CD14-positive monocyte (primary cell): ENCODE data around the gene IKZF2. TPM values are rescaled to one million over a fixed set of nuclear protein-coding genes. Genes with fewer than 3 reads are reported as not detected.

ENCODE experiments used
- DNase-seq, 3 donors: peaks; one replicate each; pipeline ENCODE4 v3.0.0-alpha.2; 2011 to 2022
- H2AFZ ChIP-seq: 2 replicates; pipeline ENCODE4 v1.6.0; 2012; ENCODE audit warnings: mild to moderate bottlenecking, low read depth, low read length, inconsistent platforms; ENCODE audit not compliant: insufficient read depth, poor library complexity, severe bottlenecking
- H3K27ac ChIP-seq, 2 donors: 1 replicate in 1 of 2; 2 replicates in 1 of 2; pipeline ENCODE4 v1.5.1; 2012 to 2013; ENCODE audit warnings: low read length in 2 of 2, control low read depth in 1 of 2, inconsistent platforms in 1 of 2, low read depth in 1 of 2, mild to moderate bottlenecking in 1 of 2
- H3K27me3 ChIP-seq, 2 donors: one replicate each; pipeline versions ENCODE4 v1.6.0 to v1.6.1; 2011 to 2013; ENCODE audit warnings: low read length in 2 of 2; ENCODE audit not compliant: control insufficient read depth in 2 of 2, insufficient read depth in 2 of 2
- H3K36me3 ChIP-seq, 2 donors: replicated peaks in 1 of 2; 1 replicate in 1 of 2; 2 replicates in 1 of 2; pipeline versions ENCODE4 v1.5.1 to v1.6.1; 2012 to 2013; ENCODE audit warnings: low read length in 2 of 2, control low read depth in 1 of 2, inconsistent platforms in 1 of 2, mild to moderate bottlenecking in 1 of 2; ENCODE audit not compliant: insufficient read depth in 2 of 2, control insufficient read depth in 1 of 2
- H3K4me1 ChIP-seq, 2 donors: 1 replicate in 1 of 2; 2 replicates in 1 of 2; pipeline versions ENCODE4 v1.5.1 to v1.6.1; 2012 to 2013; ENCODE audit warnings: low read length in 2 of 2, control low read depth in 1 of 2, inconsistent platforms in 1 of 2, mild to moderate bottlenecking in 1 of 2, moderate library complexity in 1 of 2; ENCODE audit not compliant: insufficient read depth in 2 of 2, control insufficient read depth in 1 of 2
- H3K4me2 ChIP-seq: replicated peaks from 2 replicates; pipeline ENCODE3; 2012; ENCODE audit warnings: low read length, moderate library complexity, mild to moderate bottlenecking; ENCODE audit not compliant: poor library complexity, severe bottlenecking; ENCODE audit errors: extremely low read depth
- H3K4me3 ChIP-seq, 3 experiments: fragments of 200-600 bp in 1 of 3; sonication (generic) in 1 of 3; replicated peaks in 1 of 3; 1 replicate in 2 of 3; 2 replicates in 1 of 3; pipeline ENCODE4 v1.5.1; 2011 to 2013; ENCODE audit warnings: low read length in 3 of 3, mild to moderate bottlenecking in 3 of 3, control low read depth in 2 of 3, low read depth in 2 of 3, inconsistent platforms in 1 of 3, moderate library complexity in 1 of 3
- H3K79me2 ChIP-seq: 2 replicates; pipeline ENCODE4 v1.6.0; 2012; ENCODE audit warnings: mild to moderate bottlenecking, control low read depth, inconsistent platforms, low read length, moderate library complexity; ENCODE audit not compliant: insufficient read depth
- H3K9ac ChIP-seq: 2 replicates; pipeline ENCODE4 v1.6.0; 2017; ENCODE audit warnings: low read length, mild to moderate bottlenecking; ENCODE audit not compliant: insufficient read depth, poor library complexity, severe bottlenecking
- H3K9me3 ChIP-seq, 2 donors: replicated peaks in 1 of 2; 1 replicate in 1 of 2; 2 replicates in 1 of 2; pipeline versions ENCODE4 v1.5.1 to v1.6.1; 2012 to 2013; ENCODE audit warnings: low read length in 2 of 2, control low read depth in 1 of 2; ENCODE audit not compliant: control insufficient read depth in 1 of 2, insufficient read depth in 1 of 2
- H4K20me1 ChIP-seq: 2 replicates; pipeline ENCODE4 v1.6.0; 2012; ENCODE audit warnings: mild to moderate bottlenecking, low read length, control low read depth, moderate library complexity; ENCODE audit not compliant: insufficient read depth
- H3K27ac Mint-ChIP-seq, 7 donors: one replicate each; pipeline ENCODE4 v1.8.0; 2020; ENCODE audit warnings: mild to moderate bottlenecking in 7 of 7, mixed read lengths in 7 of 7, moderate library complexity in 6 of 7, inconsistent platforms in 2 of 7
- H3K27me3 Mint-ChIP-seq, 3 donors: one replicate each; pipeline ENCODE4 v1.8.0; 2021 to 2022; ENCODE audit warnings: low read depth in 3 of 3, mild to moderate bottlenecking in 3 of 3, mixed read lengths in 3 of 3, moderate library complexity in 3 of 3, inconsistent platforms in 1 of 3
- H3K36me3 Mint-ChIP-seq, 2 donors: one replicate each; pipeline ENCODE4 v1.8.0; 2020; ENCODE audit warnings: mixed read lengths in 2 of 2, inconsistent platforms in 1 of 2, mild to moderate bottlenecking in 1 of 2
- H3K4me1 Mint-ChIP-seq: one replicate; pipeline ENCODE4 v1.8.0; 2020; ENCODE audit warnings: mild to moderate bottlenecking, mixed read lengths
- H3K4me3 Mint-ChIP-seq, 2 donors: one replicate each; pipeline ENCODE4 v1.8.0; 2020; ENCODE audit warnings: mild to moderate bottlenecking in 2 of 2, mixed read lengths in 2 of 2, moderate library complexity in 1 of 2
- H3K9me3 Mint-ChIP-seq, 7 donors: one replicate each; pipeline ENCODE4 v1.8.0; 2020 to 2022; ENCODE audit warnings: mixed read lengths in 7 of 7, mild to moderate bottlenecking in 6 of 7, moderate library complexity in 6 of 7, inconsistent platforms in 2 of 7
- WGBS: methylation state at CpG from one replicate; pipeline ENCODE4 v1.1.5; 2013; ENCODE audit warnings: missing lambda C conversion rate; ENCODE audit not compliant: insufficient coverage; 5-methylcytosine and 5-hydroxymethylcytosine counted together
- intact Hi-C, 2 donors: fragments of 100-400 bp; cut with micrococcal nuclease; formaldehyde crosslinking; loops; one replicate each; pipeline versions ENCODE4 v1.15.0 to v1.15.1; 2023
- polyA plus RNA-seq, 3 donors: library from polyadenylated mRNA; depleted of rRNA in 1 of 3; unstranded in 2 of 3; stranded (reverse) in 1 of 3; fragments of 300-500 nt in 2 of 3; fragments of >200 nt in 1 of 3; fragmentation: Illumina TruSeq in 2 of 3; gene quantifications; 1 replicate in 2 of 3; 2 replicates in 1 of 3; pipeline ENCODE4 v1.2.3, GENCODE V29; 2012 to 2021
- TF ChIP-seq, protein P1 (sequence below): fragments of 200-600 bp; IDR thresholded peaks from one replicate; pipeline ENCODE4 v1.8.0; 2022; ENCODE audit warnings: antibody characterized with exemption, mild to moderate bottlenecking

Gene IKZF2
- polyA plus RNA-seq, 3 donors: 0.10 to 0.12 (median 0.11) TPM

DNA sequence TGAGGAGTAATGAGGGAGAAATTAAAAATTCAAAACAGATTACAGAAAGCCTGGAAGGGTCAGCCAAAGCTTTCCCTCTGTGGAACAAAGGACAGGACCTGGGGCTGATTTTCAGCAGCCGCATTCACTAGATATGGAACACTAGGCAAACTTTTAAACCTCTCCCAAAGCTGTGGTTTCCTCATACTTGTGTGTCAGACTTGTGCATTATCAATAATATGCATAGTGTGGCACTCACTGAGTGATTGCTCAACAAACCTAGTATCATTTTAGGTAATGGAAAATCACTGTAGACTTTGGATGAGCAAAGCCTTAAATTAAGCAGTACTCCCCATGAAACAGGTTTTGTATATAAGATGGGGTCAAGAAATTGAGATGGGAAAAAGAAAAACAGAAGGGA, 26.3 kb upstream of the IKZF2 start:
- no peaks in the 10 kb centered on the region for H3K27me3 ChIP-seq
- H3K27ac ChIP-seq: no peak overlapping the region
- H3K4me2 ChIP-seq: no peak overlapping the region
- H3K4me3 Mint-ChIP-seq: no peak overlapping the region
- DNase-seq: no peak
- no peak overlapping the region for H3K27ac Mint-ChIP-seq
- TF ChIP-seq, protein P1, sequence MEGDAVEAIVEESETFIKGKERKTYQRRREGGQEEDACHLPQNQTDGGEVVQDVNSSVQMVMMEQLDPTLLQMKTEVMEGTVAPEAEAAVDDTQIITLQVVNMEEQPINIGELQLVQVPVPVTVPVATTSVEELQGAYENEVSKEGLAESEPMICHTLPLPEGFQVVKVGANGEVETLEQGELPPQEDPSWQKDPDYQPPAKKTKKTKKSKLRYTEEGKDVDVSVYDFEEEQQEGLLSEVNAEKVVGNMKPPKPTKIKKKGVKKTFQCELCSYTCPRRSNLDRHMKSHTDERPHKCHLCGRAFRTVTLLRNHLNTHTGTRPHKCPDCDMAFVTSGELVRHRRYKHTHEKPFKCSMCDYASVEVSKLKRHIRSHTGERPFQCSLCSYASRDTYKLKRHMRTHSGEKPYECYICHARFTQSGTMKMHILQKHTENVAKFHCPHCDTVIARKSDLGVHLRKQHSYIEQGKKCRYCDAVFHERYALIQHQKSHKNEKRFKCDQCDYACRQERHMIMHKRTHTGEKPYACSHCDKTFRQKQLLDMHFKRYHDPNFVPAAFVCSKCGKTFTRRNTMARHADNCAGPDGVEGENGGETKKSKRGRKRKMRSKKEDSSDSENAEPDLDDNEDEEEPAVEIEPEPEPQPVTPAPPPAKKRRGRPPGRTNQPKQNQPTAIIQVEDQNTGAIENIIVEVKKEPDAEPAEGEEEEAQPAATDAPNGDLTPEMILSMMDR: no peak
- peaks cover 0 to 1% (median 0%) of the 10 kb centered on the region in 3 donors for H3K27me3 Mint-ChIP-seq
- no peaks in the 10 kb centered on the region for H3K4me1 Mint-ChIP-seq
- H3K4me3 ChIP-seq: no peak overlapping the region
- H3K79me2 ChIP-seq: no peaks in the 10 kb centered on the region
- H3K4me1 ChIP-seq: no peaks in the 10 kb centered on the region
- H3K36me3 Mint-ChIP-seq: no peaks in the 10 kb centered on the region
- H3K36me3 ChIP-seq: no peaks in the 10 kb centered on the region
- H3K9ac ChIP-seq: no peak overlapping the region
- intact Hi-C loops: no loop called here
- H2AFZ ChIP-seq: no peak overlapping the region
- H3K9me3 ChIP-seq: no peaks in the 10 kb centered on the region
- H4K20me1 ChIP-seq: no peaks in the 10 kb centered on the region
- WGBS: 100% methylated on average over 1 of the region's 1 CpG
- peaks cover 0 to 1% (median 0%) of the 10 kb centered on the region in 7 donors for H3K9me3 Mint-ChIP-seq

DNA sequence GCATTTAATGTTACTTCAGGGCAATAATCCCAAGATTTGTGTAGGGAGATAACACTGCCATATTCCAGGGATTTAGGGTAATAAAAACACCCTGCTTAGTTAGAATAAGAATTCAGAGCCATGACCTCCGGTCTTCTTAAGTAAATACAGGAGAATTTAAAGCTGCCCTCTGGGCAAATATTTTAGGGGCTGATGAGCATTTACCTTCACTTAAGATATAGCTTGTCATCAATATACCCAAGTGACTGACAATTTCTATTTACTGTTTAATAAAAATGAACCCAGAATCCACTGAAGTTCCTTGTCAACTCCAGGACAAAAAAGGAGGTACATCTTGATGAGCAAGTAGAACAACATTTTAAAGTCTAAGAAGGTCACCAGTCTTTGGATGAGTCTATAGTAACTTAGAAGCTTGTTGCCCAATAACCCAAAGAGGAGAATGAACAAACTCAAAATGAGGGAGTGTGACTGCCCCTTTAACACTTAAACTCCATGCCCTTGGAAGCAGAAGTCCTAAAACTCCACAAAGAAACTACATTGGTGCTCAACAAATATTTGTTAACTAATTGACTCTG, 24.3 kb upstream of the IKZF2 start:
- intact Hi-C loops: no loop called here
- Mint-ChIP-seq H3K9me3 (peaks cover 0 to 4% (median 0%) of the 10 kb centered on the region in 7 donors), H3K36me3 (no peaks in the 10 kb centered on the region), H3K4me3 (no peak overlapping the region), H3K4me1 (no peaks in the 10 kb centered on the region), H3K27ac (no peak overlapping the region), H3K27me3 (peaks cover 0 to 1% (median 0%) of the 10 kb centered on the region in 3 donors)
- Histone ChIP-seq H3K9me3 (no peaks in the 10 kb centered on the region), H3K4me1 (no peaks in the 10 kb centered on the region), H3K27me3 (no peaks in the 10 kb centered on the region), H3K4me2 (no peak overlapping the region), H3K36me3 (no peaks in the 10 kb centered on the region), H3K4me3 (no peak overlapping the region), H4K20me1 (no peaks in the 10 kb centered on the region), H3K27ac (no peak overlapping the region), H3K79me2 (no peaks in the 10 kb centered on the region), H2AFZ (no peak overlapping the region), H3K9ac (no peak overlapping the region)
- WGBS: no CpG with 5 or more reads among the region's 1 CpG
- DNase-seq: no peak
- TF ChIP-seq, protein P1: no peak
